Right lobe of liver (tissue), 6 donors: ENCODE results near the gene LCA5L. TPM values are rescaled to one million over a fixed set of nuclear protein-coding genes. Genes with fewer than 3 reads are reported as not detected.
"Not testable (repeated sequence)": the region's sequence is repeated elsewhere in the genome, so short reads cannot be mapped to it uniquely, and the experiment has no call there.

Experiments
- ATAC-seq, 4 donors: fragments of 200-7000 bp; cut with Tn5 transposase; one replicate each; pipeline ENCODE4 v1.9.1; 2020; ENCODE audit warnings: mild to moderate bottlenecking in 4 of 4, moderate library complexity in 4 of 4
- DNase-seq, 3 donors: peaks; one replicate each; pipeline ENCODE4 v3.0.0-alpha.2; 2020
- H3K27ac ChIP-seq, 3 donors: fragments of 200-600 bp; one replicate each; pipeline ENCODE4 v1.8.0; 2022
- H3K27me3 ChIP-seq, 2 donors: fragments of 200-600 bp; one replicate each; pipeline ENCODE4 v1.8.0; 2022
- H3K36me3 ChIP-seq, 4 donors: fragments of 200-600 bp; sonication (generic) in 1 of 4; one replicate each; pipeline versions ENCODE4 v1.5.1 to v1.8.0; 2017 to 2022; ENCODE audit warnings: control low read depth in 1 of 4
- H3K4me1 ChIP-seq, 4 donors: fragments of 200-600 bp; sonication (generic) in 1 of 4; one replicate each; pipeline versions ENCODE4 v1.5.1 to v1.8.0; 2017 to 2022; ENCODE audit warnings: control low read depth in 1 of 4
- H3K4me3 ChIP-seq, 3 donors: fragments of 200-600 bp; one replicate each; pipeline ENCODE4 v1.8.0; 2022
- H3K9me3 ChIP-seq, 4 donors: fragments of 200-600 bp; sonication (generic) in 1 of 4; one replicate each; pipeline versions ENCODE4 v1.5.1 to v1.8.0; 2017 to 2022; ENCODE audit warnings: control low read depth in 1 of 4
- CTCF ChIP-seq, 4 donors: fragments of 200-600 bp in 3 of 4; fragments of 450-650 bp in 1 of 4; IDR thresholded peaks; one replicate each; pipeline versions ENCODE4 v1.5.1 to v1.8.0; 2016 to 2022; ENCODE audit warnings: antibody characterized with exemption in 4 of 4, mild to moderate bottlenecking in 2 of 4
- POLR2A ChIP-seq: fragments of 450-650 bp; IDR thresholded peaks from one replicate; pipeline ENCODE4 v1.6.1; 2017; ENCODE audit warnings: antibody characterized with exemption, mild to moderate bottlenecking
- WGBS: methylation state at CpG from one replicate; pipeline ENCODE4 v1.1.6; 2018; ENCODE audit warnings: low coverage, low lambda C conversion rate; ENCODE audit not compliant: insufficient coverage; ENCODE audit errors: missing lambda C conversion rate; 5-methylcytosine and 5-hydroxymethylcytosine counted together
- intact Hi-C, 2 donors: fragments of 100-400 bp; cut with DNase I; formaldehyde crosslinking; loops; one replicate each; pipeline versions ENCODE4 v1.11.2 to v1.14.1; 2022
- total RNA-seq, 6 experiments: library from RNA; depleted of rRNA in 2 of 6; stranded (reverse); fragments of >200 nt in 2 of 6; fragmentation: NEBNext Ultra II Directional in 3 of 6; extraction: Animal tissue kit (Norgen Biotek cat#: 25700) in 3 of 6; gene quantifications; one replicate each; pipeline versions ENCODE4 v1.1.0 to v1.2.4, GENCODE V29; 2016 to 2023
- donor health status: DM: no; HTN: yes; CAD: no.
- donor health status: DM: no; HTN: no; CAD: no.
- donor health status: DM: no; HTN: no; CAD: no.
- donor health status: DM: no; HTN: yes; CAD: no.
- donor health status: DM: no; HTN: yes; CAD: no.

The LCA5L gene
- total RNA-seq, 6 experiments from 2014 or later: 0.54 to 2.8 (median 1.1) TPM

GRCh38 chr21:39385299-39386145 is 60.1 kb downstream of the LCA5L start:
- Histone ChIP-seq H3K4me1 (peaks cover 0 to 19% (median 5%) of the 10 kb centered on the region in 4 donors), H3K27me3 (no peaks in the 10 kb centered on the region), H3K27ac (peak overlapping the region; percentile 67 to 81 (median 76)), H3K4me3 (peak overlapping the region; percentile 23 to 56 (median 49)), H3K36me3 (no peaks in the 10 kb centered on the region), H3K9me3 (no peaks in the 10 kb centered on the region)
- DNase-seq: peak; percentile 91 to 95 (median 91)
- WGBS: 57% methylated on average over 6 of the region's 50 CpGs
- intact Hi-C loops: loop anchor here in 1 of 2 donors (10.0 kb wide), 1 partner anchor 71 kb away; the partner anchor contains the start of gene BRWD1
- TF ChIP-seq CTCF (IDR thresholded peaks at IDR 0.05) (no peak), POLR2A (peak; percentile 71)
- ATAC-seq: peak; percentile 73 to 85 (median 80)

- H3K9me3 ChIP-seq: no peaks in the 10 kb centered on the region
- peak overlapping the region; percentile 23 to 56 (median 49) for H3K4me3 ChIP-seq
- no peaks in the 10 kb centered on the region for H3K27me3 ChIP-seq
- intact Hi-C loops: loop anchor here in 1 of 2 donors (10.0 kb wide), 1 partner anchor 70 kb away; the partner anchor contains the start of gene BRWD1
- no peaks in the 10 kb centered on the region for H3K36me3 ChIP-seq
- peaks cover 0 to 19% (median 5%) of the 10 kb centered on the region in 4 donors for H3K4me1 ChIP-seq
- 65% methylated on average over 9 of the region's 13 CpGs for WGBS
- ATAC-seq (no peak), DNase-seq (no peak)
- peak overlapping the region; percentile 67 to 81 (median 76) for H3K27ac ChIP-seq
- TF ChIP-seq CTCF (IDR thresholded peaks at IDR 0.05): no peak
- TF ChIP-seq POLR2A: no peak
Measured at GRCh38 chr21:39384674-39385298, 60.8 kb downstream of the LCA5L start.

GRCh38 chr21:39382096-39382495 is 63.5 kb downstream of the LCA5L start:
- not testable (repeated sequence) for H3K4me1 ChIP-seq, H3K4me3 ChIP-seq, H3K27ac ChIP-seq, DNase-seq, H3K9me3 ChIP-seq, ATAC-seq, H3K36me3 ChIP-seq, H3K27me3 ChIP-seq
- intact Hi-C loops: loop anchor here in 1 of 2 donors (10.0 kb wide), 1 partner anchor 67 kb away; the partner anchor contains the start of gene BRWD1
- 88% methylated on average over 7 of the region's 7 CpGs for WGBS

- no peaks in the 10 kb centered on the region for H3K4me1 ChIP-seq
- H3K27me3 ChIP-seq: no peaks in the 10 kb centered on the region
- TF ChIP-seq CTCF (IDR thresholded peaks at IDR 0.05): no peak
- no peak for TF ChIP-seq POLR2A
- H3K4me3 ChIP-seq: peak overlapping the region; percentile 69 to 94 (median 84)
- no peaks in the 10 kb centered on the region for H3K9me3 ChIP-seq
- peak overlapping the region; percentile 57 to 81 (median 81) for H3K27ac ChIP-seq
- intact Hi-C loops: loop anchor here in 1 of 2 donors (10.0 kb wide), 1 partner anchor 66 kb away; the partner anchor contains the start of gene BRWD1
- no peaks in the 10 kb centered on the region for H3K36me3 ChIP-seq
- no peak for DNase-seq
- ATAC-seq: no peak
- 23% methylated on average over 7 of the region's 12 CpGs for WGBS
Measured at GRCh38 chr21:39381009-39381408, 64.6 kb downstream of the LCA5L start.
